Gastroesophageal sphincter (tissue), 4 donors: ENCODE results near the gene FAM47B. TPM values are rescaled to one million over a fixed set of nuclear protein-coding genes. Genes with fewer than 3 reads are reported as not detected.

Experiments used
- ATAC-seq: fragments of 150-250 bp; one replicate; pipeline ENCODE4 v1.9.1; 2016; ENCODE audit warnings: mild to moderate bottlenecking, moderate library complexity
- H3K27ac ChIP-seq, 4 donors: fragments of 200-600 bp; sonication (generic) in 3 of 4; 1 replicate in 3 of 4; 2 replicates in 1 of 4; pipeline ENCODE4 v1.5.1; 2016 to 2019
- H3K27me3 ChIP-seq: fragments of 200-600 bp; sonication (generic); one replicate; pipeline ENCODE4 v1.5.1; 2019
- H3K36me3 ChIP-seq, 2 donors: fragments of 200-600 bp; sonication (generic); one replicate each; pipeline ENCODE4 v1.5.1; 2019; ENCODE audit warnings: control low read depth in 1 of 2
- H3K4me1 ChIP-seq, 3 donors: fragments of 200-600 bp; sonication (generic); 1 replicate in 2 of 3; 2 replicates in 1 of 3; pipeline ENCODE4 v1.5.1; 2016 to 2019; ENCODE audit warnings: control low read depth in 2 of 3
- H3K4me3 ChIP-seq, 2 donors: fragments of 200-600 bp; sonication (generic); one replicate each; pipeline ENCODE4 v1.5.1; 2019; ENCODE audit warnings: mild to moderate bottlenecking in 1 of 2, moderate library complexity in 1 of 2
- H3K9me3 ChIP-seq, 3 donors: fragments of 200-600 bp; sonication (generic); one replicate each; pipeline ENCODE4 v1.5.1; 2017 to 2019; ENCODE audit warnings: control low read depth in 2 of 3
- CTCF ChIP-seq, 4 experiments: fragments of 200-600 bp in 2 of 4; fragments of 450-650 bp in 2 of 4; sonication (generic) in 1 of 4; IDR thresholded peaks; one replicate each; pipeline ENCODE4 v1.5.1; 2017 to 2019; ENCODE audit warnings: antibody characterized with exemption in 4 of 4, mild to moderate bottlenecking in 2 of 4, moderate library complexity in 2 of 4
- EP300 ChIP-seq: sonication (generic); formaldehyde crosslinking; IDR thresholded peaks from one replicate; pipeline ENCODE4 v1.6.1; 2017; ENCODE audit warnings: antibody characterized with exemption, mild to moderate bottlenecking
- POLR2A ChIP-seq, 2 donors: fragments of 450-650 bp; IDR thresholded peaks; one replicate each; pipeline ENCODE4 v1.6.1; 2017; ENCODE audit warnings: antibody characterized with exemption in 2 of 2, mild to moderate bottlenecking in 2 of 2, moderate library complexity in 1 of 2
- POLR2AphosphoS5 ChIP-seq: sonication (generic); formaldehyde crosslinking; IDR thresholded peaks from one replicate; pipeline ENCODE4 v1.6.1; 2017; ENCODE audit warnings: antibody characterized with exemption
- WGBS, 2 donors: methylation state at CpG; one replicate each; pipeline ENCODE4 v1.1.5; 2018; ENCODE audit warnings: low coverage in 1 of 2; 5-methylcytosine and 5-hydroxymethylcytosine counted together
- total RNA-seq, 4 donors: library from RNA; depleted of rRNA; stranded (reverse); fragments of >200 nt; gene quantifications; one replicate each; pipeline ENCODE4 v1.1.0, GENCODE V29; 2016

Gene FAM47B
- total RNA-seq, 4 donors from 2014 or later, result not detected

- no peak for ATAC-seq
- 62 to 83% methylated on average over 1 to 3 of the region's 3 CpGs for WGBS, 2 donors
These were observed 29.6 kb downstream of the FAM47B start for GRCh38 chrX:34972206-34972605.

GRCh38 chrX:34978171-34978570 is 35.6 kb downstream of the FAM47B start:
- TF ChIP-seq POLR2AphosphoS5 (no peak), POLR2A (IDR thresholded peaks at IDR 0.05) (no peak), CTCF (IDR thresholded peaks at IDR 0.05) (no peak), EP300 (no peak)
- no peak overlapping the region for H3K4me3 ChIP-seq
- ATAC-seq, result no peak
- no peak overlapping the region for H3K27ac ChIP-seq
- H3K27me3 ChIP-seq, result no peaks in the 10 kb centered on the region
- WGBS, 2 donors, result 80% methylated on average over 1 of the region's 3 CpGs; no CpG with 5 or more reads in 1 of the 2 donors
- H3K4me1 ChIP-seq, result no peaks in the 10 kb centered on the region
- H3K36me3 ChIP-seq, result no peaks in the 10 kb centered on the region
- H3K9me3 ChIP-seq, result no peaks in the 10 kb centered on the region

More at GRCh38 chrX:34972206-34972605, 29.6 kb downstream of the FAM47B start:
- H3K4me1 ChIP-seq, result no peaks in the 10 kb centered on the region
- H3K27ac ChIP-seq, result no peak overlapping the region
- TF ChIP-seq CTCF (IDR thresholded peaks at IDR 0.05) (no peak), POLR2A (IDR thresholded peaks at IDR 0.05) (no peak), EP300 (no peak), POLR2AphosphoS5 (no peak)
- no peak overlapping the region for H3K4me3 ChIP-seq
- H3K36me3 ChIP-seq, result no peaks in the 10 kb centered on the region
- H3K27me3 ChIP-seq, result no peaks in the 10 kb centered on the region
- no peaks in the 10 kb centered on the region for H3K9me3 ChIP-seq

GRCh38 chrX:34987646-34988045 is 45.0 kb downstream of the FAM47B start:
- Histone ChIP-seq H3K9me3 (no peaks in the 10 kb centered on the region), H3K4me3 (no peak overlapping the region), H3K27me3 (no peaks in the 10 kb centered on the region), H3K36me3 (no peaks in the 10 kb centered on the region), H3K27ac (no peak overlapping the region), H3K4me1 (no peaks in the 10 kb centered on the region)
- no peak for ATAC-seq
- WGBS, 2 donors, result 100% methylated on average over 1 of the region's 1 CpG; no CpG with 5 or more reads in 1 of the 2 donors
- TF ChIP-seq CTCF (IDR thresholded peaks at IDR 0.05) (no peak), POLR2A (IDR thresholded peaks at IDR 0.05) (no peak), POLR2AphosphoS5 (no peak), EP300 (no peak)
